HG03280 (cell line): ENCODE measurements around the gene OTOG.

Experiments
- ATAC-seq: cut with Tn5 transposase; IDR thresholded peaks from one replicate; pipeline ENCODE4 v1.9.1; 2021; ENCODE audit warnings: mild to moderate bottlenecking, moderate library complexity; ENCODE audit not compliant: unreplicated experiment

Gene OTOG

DNA sequence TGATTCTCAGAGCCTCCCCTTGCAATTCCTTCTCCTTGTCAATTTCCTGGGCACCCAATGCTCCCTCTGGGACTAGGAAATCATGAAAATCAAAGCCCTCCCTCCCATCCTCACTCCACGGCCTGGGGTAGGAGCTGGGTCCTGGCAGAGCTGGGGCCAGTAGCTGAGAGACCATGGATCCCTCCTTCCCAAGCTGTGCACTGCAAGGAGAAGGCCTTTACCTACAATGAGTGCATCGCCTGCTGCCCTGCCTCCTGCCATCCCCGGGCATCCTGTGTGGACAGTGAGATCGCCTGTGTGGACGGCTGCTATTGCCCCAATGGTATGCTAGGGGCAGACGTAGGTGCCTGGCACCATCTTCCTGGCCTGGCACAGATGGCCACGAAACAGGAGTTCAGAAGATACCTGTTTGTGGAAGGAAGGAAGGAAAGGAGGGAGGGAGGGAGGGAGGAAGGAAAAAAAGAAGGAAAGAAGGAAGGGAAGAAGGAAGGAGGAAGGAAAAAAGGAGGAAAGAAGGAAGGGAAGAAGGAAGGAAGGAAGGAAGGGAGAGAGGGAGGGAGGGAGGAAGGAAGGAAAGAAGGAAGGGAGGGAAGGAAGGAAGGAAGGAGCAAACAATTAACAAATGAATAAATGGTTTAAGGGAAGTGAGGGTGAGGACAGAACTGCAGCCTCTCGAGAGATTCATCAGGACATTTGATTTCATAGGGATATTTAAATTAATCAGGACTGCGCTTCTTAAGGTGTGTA is 12.5 kb downstream of the OTOG start:
- ATAC-seq = no peak

DNA sequence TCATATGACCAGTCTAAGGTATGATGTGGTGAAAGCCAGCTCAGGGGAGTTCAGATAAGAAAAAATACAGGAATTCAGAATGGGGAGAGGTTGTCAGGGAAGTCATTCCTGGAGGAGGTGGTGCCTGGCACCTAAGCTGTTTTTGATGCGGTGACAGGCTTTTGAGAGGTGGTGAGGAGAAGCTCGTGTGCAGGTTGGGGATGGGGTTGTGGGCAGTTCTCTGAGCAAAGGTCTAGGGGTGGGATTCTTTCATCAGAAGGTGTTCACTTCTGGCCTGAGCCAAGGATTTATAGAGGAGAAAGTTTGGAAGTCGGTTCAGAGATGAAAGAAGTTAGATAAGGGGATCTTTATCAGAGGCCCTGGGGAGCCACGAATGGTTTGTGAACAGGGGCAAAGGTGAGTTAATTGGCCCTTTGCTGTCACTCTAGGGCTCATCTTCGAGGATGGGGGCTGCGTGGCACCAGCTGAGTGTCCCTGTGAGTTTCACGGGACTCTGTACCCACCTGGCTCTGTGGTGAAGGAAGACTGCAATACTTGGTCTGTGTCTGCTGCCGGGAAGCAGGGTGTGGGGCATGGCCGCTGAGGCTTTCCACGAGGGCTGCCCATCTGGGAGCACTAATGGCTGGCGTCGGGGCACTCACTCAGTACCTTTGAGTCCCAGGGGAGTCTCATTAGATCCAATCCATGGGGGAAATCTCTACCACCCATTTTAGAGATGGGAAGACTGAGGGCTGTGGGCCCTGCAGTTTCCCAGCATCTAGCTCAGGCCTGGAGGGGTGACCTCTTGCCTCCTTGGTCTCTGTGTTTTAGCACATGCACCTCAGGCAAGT is 13.4 kb downstream of the OTOG start:
- ATAC-seq = no peak

DNA sequence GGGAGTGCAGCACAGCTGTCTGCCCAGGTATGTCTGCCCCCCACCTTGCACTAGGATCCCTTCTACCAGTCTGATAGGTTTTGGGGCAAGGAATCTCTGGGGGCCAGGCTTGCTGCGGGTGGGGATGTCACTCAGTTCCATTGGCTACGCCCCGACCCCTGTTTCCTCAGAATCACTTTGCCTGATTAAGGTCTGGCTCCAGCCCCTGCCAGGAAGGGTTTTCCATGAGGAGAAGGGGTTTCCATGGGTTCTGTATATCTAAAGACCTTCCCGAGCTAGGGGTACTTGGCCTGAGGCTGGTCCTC is 14.0 kb downstream of the OTOG start:
- ATAC-seq = no peak

DNA sequence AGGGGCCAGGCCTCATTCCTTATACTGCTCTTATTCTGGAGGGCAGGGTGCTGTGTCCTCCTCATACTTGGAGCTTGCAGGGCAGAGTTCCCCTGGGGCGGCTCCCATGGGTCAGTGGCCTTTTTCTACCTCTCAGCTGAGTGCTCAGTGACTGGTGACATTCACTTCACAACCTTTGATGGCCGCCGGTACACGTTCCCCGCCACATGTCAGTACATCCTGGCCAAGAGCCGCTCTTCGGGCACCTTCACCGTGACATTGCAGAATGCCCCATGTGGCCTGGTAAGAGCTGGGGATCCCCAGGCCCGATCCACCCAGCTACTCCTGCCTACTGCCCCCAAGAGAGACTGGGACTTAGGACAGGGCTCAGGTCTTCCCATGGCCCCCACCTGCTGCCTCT is 14.5 kb downstream of the OTOG start:
- ATAC-seq = no peak

DNA sequence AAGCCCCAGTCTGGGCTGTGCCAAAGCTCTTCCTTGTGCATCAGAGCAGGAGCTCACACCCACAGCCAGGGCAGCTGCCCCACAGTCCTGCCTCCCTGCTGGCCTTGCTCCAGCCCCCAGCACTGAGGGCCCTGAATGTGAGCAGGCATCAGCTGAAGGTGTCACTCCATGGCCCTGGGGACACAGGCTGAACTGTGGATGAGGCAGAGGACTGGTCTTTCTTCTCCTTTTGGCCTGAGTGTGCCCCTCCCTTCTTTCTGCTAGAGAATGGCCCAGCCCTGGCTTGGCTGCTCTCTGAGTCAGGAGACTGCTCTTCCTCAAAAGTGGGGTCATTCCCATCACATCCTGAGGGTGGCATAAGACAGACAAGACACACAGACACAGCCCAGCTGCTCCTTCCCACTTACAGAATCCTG is 16.2 kb downstream of the OTOG start:
- ATAC-seq = no peak

DNA sequence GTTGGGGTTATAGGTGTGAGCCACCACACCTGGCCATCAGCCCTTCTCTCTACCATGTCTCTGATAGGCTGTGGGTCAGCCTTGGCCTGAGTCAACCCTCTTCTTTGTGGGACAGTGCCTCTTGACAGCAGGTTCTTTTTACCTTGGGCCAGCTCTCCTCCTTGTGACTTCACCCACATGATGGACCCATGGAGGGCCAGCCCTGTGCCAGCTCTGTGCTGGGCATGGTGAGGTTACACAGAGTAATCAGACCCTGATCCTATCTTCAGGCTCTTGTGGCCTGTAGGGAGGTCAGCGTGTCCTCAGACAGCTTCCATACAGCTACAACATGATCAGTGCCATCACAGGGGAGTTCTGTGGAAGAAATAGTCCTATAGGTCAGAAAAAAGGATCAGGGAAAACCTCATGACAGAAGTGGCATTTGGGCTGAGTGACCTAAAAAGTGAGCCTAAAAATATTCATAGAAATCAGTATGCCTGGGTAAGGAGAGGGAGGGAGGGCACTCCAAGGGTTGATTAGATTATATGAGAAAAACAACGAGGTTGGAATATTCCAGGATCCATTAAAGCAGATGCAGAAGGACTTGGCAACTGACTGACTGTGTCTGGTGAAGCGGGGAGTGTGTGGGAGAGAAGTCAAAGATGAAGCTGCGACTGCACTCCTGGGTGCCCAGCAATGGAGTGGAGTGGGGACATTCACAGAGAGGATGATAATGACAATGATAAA is 17.1 kb downstream of the OTOG start:
- ATAC-seq = no peak

DNA sequence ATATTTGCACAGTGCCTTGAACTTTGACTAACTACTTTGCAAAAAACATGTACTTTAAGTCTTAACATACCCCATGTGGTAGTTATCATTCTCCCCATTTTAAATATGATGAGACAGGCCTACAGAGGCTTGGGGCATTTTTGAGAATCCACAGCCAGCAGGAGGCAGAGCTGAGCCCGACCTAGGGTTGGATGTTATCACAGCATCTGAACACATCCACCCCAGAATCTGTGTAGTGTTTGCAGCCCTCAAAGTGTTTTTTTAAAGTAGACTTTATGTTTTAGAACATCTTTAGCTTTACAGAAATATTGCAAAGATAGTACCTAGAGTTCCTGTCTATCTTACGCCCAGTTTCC is 17.6 kb downstream of the OTOG start:
- no peak for ATAC-seq

DNA sequence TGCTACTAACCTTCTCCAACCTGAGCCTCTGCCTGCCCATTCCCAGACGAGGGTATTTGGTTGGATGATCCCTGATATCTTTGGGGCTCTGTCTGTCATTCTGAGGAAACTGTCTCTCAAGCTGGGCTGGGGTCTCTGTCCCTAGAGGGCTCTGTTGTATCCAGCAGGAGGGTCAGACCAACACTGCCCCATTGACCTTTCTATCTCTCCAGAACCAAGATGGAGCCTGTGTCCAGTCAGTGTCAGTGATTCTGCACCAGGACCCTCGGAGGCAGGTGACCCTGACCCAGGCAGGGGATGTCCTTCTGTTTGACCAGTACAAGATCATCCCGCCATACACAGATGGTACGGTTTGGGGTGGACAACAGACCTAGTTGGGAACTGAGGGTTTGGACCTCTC is 21.9 kb downstream of the OTOG start:
- ATAC-seq = no peak

DNA sequence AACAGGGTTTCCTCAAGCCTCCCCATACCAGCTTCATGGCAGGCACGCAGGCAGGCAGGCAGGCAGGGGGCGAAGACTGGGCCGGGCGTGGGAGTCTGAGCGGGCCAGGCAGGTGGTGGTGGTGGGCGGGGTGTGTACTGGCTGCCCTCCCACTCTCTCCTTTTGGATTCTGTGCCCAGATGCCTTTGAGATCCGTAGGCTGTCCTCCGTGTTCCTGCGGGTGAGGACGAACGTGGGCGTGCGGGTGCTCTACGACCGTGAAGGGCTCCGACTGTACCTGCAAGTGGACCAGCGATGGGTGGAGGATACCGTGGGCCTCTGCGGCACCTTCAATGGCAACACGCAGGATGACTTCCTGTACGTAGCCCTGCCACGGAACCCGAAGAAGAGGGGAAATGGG is 23.0 kb downstream of the OTOG start:
- no peak for ATAC-seq

DNA sequence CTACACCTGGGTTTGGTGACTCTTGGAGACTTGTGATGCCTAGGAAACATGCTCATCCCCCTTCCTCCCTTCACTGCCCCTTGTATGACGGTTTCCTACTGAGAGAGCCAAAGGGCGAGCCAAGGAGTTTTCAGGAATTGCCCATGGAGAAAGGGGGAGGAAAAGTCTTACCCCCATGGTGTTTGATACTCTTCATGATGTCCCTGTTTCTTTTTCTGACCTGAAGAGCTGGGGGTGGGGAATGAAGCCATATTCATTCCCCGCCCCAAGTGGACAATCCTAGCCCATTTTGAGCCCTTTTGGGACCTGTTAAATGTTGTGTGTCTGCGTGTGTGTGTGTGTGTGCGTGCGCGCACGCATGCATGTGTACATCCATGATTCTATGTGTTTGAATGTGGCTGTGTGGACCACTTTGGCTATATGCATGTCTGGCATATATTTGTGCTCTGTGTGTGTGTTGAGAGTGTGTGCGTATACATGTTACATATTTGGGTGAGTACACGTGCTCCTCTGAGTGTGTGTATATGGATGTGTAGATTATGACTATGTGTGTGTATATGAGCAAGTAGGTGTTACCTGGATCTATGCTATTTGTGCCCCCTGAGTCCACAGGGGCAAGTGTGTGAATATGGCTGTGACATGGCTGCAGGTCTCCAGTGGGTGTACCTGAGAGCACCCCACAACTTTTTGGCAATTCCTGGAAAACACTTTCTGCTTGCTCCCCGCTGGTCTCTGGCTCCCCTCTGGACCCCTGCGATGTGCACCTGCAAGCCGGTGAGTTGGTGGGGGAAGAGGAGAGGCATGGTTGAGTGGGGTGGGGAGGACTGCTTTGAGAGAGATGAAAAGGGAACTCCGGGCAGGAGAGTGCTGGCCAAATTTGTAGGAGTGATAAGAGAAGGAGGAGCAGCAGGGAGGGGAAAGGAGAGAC is 24.6 kb downstream of the OTOG start:
- ATAC-seq = no peak

DNA sequence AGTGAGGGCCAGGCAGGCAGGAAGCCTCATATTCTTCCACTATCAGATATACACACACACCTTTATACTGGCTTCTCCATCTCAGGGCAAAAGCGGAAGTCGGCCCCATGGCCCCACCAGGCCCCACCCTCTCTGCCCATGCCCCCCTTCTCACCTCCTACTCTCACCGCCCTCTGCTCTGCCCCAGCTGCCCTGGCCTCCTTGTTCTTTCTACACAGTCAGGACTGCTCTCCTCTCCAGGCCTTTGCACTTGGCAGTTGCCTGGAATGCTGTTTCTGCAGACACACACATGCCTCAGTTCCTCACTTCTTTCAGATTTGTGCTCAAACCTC is 25.3 kb downstream of the OTOG start:
- ATAC-seq = no peak

DNA sequence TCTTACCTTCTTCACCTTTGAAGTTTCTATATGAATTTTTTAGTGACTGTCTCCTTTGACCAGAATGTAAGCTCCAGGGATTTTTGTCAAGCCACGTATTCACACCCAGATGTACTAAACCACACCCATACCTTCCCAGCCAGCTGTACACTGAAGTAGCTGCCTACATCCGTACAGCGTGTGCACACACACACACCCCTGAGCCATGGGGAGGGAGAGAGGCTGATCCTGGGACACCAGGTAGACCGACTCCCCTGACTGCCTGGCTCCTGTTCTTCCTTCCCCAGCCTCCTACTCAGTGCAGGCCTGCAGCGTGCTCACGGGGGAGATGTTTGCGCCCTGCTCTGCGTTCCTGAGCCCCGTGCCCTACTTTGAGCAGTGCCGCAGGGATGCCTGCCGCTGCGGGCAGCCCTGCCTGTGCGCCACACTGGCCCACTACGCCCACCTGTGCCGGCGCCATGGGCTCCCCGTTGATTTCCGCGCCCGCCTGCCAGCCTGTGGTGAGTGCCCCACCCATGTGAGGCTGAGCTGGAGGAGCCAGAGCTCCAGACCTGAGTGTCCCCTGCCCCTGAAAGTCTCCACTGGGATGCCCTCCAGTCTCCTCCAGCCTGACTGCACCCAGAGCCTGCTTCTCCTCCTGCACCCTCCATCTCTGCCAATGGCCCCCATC is 25.9 kb downstream of the OTOG start:
- ATAC-seq = no peak

DNA sequence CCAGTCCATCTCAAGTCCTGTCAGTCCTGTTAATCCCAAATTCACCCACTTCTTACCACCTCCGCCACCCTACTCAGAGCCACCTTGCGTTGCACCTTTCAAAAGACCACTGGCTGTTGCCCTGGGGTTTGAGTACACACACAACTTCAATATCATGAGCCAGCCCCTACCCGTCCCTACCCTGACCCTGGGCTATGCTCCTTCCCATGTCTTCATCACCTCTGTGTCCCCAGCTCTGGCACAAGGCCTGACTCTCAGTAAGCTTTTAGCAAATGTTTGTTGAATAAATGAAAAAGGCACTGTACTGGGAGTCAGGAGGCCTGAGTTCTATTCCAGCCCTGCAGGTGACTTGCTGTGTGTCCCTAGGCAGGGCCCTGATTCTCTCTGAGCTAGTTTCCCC is 26.5 kb downstream of the OTOG start:
- ATAC-seq = no peak

DNA sequence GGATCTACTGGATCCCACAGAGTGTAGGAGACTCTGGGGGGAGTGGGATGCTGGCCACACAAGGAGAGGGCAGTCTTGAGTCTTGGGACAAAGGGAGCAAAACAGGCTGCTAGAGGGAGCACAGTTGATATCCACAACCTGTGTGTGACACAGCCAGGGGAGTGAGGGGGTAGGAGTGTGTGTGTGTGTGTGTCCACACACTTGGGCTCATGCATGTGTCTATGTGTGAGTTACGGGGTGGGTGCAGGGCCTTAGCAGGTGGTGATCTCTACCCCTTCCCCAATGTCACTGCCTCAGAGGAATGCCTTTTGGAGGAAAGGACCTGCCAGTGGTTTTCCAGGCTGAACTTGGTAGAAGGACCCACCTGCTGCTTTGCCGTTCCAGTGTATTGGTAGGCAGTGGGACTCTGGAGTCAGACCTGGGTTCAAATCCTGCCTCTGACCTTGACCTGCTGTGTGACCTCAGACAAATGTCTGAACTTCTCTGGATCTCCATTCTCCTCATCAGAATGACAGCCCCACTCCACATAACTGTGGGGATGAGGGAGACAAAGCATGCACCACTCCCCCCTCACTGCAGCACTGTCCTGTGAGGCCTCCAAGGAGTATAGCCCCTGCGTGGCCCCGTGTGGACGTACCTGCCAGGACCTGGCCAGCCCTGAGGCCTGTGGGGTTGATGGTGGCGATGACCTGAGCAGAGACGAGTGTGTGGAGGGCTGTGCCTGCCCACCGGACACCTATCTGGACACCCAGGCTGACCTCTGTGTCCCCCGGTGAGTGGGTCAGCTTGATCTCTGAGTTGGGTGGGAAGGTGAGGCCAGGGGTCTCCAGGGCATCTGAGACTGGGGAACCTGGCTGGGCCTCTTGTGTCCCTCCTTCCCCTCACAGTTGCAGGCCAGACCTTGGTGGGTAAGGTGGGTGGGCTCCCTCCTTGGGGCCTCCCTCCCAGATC is 27.4 kb downstream of the OTOG start:
- ATAC-seq = no peak

DNA sequence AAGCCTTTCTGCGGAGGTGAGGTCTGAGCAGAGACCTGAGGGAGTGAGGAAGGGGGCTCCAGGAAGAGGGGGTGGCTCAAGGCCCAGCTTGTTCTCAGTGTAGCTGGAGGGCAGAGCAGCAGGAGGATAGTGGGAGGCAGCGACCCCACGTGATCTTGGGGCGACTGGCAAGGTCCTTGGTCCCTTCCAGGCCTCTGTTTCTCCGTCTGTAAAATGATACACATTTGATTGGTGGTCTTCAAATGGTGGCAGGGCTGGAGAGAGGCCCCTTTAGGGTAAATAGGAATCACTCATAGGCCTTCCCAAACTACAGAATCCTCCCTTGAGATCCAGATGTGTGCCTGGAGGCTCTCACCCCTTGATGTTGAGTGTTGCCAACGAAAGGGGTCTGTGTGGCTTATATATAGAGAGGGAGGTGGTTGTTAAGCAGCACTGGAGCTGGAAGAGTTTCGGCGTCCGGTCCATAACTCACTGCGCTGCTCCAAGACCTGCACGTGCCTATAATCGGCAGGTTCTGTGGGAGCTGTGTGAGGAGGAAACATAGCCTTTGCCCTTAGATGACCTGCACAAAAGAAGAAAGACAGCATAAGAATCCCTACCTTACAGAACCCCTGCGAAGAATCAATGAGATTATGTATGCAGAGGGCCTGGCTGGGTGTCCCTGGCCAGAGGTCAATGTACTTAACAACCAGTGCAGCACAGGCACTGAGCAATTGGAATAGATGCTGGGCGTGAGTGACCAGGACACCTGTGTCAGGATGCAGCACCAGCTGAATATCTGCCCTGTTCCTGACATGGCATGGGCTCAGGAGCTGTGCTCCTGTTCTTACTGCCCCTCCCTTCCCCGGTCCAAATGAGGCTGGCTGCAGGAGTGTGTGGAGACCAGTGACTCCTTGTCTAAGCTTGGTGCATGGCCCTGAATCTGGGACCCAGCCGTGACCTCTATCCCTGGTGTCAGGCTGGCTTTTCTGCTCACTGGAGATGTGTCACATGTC is 28.7 kb downstream of the OTOG start:
- no peak for ATAC-seq

DNA sequence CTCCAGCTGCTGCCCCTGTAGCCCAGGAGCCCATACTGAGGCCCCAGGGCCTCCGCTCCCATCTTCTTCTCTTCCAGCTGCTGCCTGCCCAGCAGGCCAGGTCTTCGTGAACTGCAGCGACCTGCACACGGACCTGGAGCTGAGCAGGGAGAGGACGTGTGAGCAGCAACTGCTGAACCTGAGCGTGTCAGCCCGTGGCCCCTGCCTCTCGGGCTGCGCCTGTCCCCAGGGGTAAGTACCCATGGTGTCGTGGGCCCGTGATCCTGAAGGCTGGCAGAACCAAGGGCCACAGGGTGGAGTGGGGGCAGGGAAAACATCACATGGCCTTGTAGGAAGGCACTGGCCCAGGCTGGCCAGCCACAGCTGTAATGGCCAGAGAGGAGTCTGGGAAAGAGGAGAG is 31.2 kb downstream of the OTOG start:
- ATAC-seq = no peak

DNA sequence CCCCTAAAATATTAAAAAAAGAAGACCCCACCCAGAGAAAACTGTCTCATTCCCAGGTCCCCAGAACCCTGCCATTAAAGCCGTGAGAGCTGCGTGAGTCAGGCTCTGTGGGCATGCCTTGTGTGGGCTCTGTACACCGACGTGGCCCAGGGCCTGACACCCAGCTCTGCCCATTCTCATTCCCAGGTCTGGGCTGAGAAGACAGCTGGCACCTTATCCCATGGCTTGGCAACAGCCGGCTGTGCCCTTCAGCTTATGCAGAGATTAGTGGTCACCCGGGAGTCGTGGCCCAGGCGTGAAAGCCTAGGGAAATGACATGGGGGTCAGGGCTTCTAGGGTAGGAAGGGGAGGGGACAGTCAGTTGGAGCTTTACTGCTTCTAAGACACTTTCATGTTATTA is 31.9 kb downstream of the OTOG start:
- no peak for ATAC-seq

DNA sequence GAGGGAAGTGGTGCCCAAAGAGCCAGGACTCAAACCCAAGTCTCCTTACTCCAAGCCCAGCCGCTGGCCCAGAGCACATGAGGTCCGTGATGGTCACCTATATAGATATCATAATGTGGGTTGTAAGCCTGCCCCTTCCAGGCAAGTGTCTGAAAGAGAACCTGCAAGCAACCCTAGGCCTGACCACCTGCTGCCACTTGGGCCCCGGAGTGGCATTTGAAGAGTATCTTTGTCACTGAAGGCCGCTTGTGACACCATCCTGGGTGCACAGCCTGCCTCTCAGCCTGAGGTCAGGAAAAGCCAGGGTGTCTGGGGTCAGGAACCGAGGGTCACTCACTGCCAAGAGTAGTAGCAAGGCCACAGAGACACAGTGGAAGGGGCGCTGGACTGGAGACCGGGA is 32.4 kb downstream of the OTOG start:
- ATAC-seq = no peak
